Fibroblast of the conjunctiva (primary cell): ENCODE results near the gene CDR2L.
A peak's percentile ranks its signal among the peaks of the same experiment; 100 is the strongest.
"Not testable (repeated sequence)": the region's sequence is repeated elsewhere in the genome, so short reads cannot be mapped to it uniquely, and the experiment has no call there.

Experiments
- DNase-seq: peaks from one replicate; pipeline ENCODE4 v3.0.0-alpha.2; 2010; ENCODE audit warnings: low read depth

The CDR2L gene

GRCh38 chr17:74981979-74982662 is 5.3 kb upstream of the CDR2L start:
- DNase-seq: no peak

- DNase-seq: not testable (repeated sequence)
Measured at GRCh38 chr17:74982663-74983313, 4.6 kb upstream of the CDR2L start.

- DNase-seq: no peak
Measured at GRCh38 chr17:74986206-74986576, 1.2 kb upstream of the CDR2L start.

GRCh38 chr17:74987909-74988711 is 678 bp downstream of the CDR2L start:
- DNase-seq: peak; percentile 49

- DNase-seq: no peak
Measured at GRCh38 chr17:74990581-74991105, 3.2 kb downstream of the CDR2L start.

GRCh38 chr17:74992223-74992622 is 4.8 kb downstream of the CDR2L start:
- DNase-seq: no peak

- DNase-seq: no peak
Measured at GRCh38 chr17:74994440-74994839, 7.0 kb downstream of the CDR2L start.

- DNase-seq: no peak
Measured at GRCh38 chr17:74995847-74996246, 8.4 kb downstream of the CDR2L start.

- no peak for DNase-seq
Measured at GRCh38 chr17:74998783-74999182, 11.4 kb downstream of the CDR2L start.

GRCh38 chr17:74999523-74999922 is 12.1 kb downstream of the CDR2L start:
- DNase-seq: no peak

GRCh38 chr17:75001915-75002843 is 14.7 kb downstream of the CDR2L start:
- no peak for DNase-seq

- DNase-seq: no peak
Measured at GRCh38 chr17:75003070-75003956, 15.9 kb downstream of the CDR2L start.

GRCh38 chr17:75003957-75004355 is 16.5 kb downstream of the CDR2L start:
- DNase-seq: no peak

- no peak for DNase-seq
Measured at GRCh38 chr17:75004371-75004770, 16.9 kb downstream of the CDR2L start.

GRCh38 chr17:75005291-75005690 is 17.9 kb downstream of the CDR2L start:
- DNase-seq: no peak

GRCh38 chr17:75006084-75006483 is 18.7 kb downstream of the CDR2L start:
- DNase-seq: not testable (repeated sequence)

GRCh38 chr17:75006653-75007052 is 19.2 kb downstream of the CDR2L start:
- DNase-seq: no peak

GRCh38 chr17:75008373-75008772 is 20.9 kb downstream of the CDR2L start:
- DNase-seq: no peak

GRCh38 chr17:75009139-75009724 is 21.8 kb downstream of the CDR2L start:
- no peak for DNase-seq

GRCh38 chr17:75010683-75011400 is 23.4 kb downstream of the CDR2L start:
- no peak for DNase-seq
